Inferior parietal cortex (tissue), 1 donor: ENCODE data around the gene CPNE5.

Experiments used
- DNase-seq: peaks from one replicate; pipeline ENCODE4 v3.0.0-alpha.2; 2016; ENCODE audit errors: extremely low spot score

The CPNE5 gene

DNA sequence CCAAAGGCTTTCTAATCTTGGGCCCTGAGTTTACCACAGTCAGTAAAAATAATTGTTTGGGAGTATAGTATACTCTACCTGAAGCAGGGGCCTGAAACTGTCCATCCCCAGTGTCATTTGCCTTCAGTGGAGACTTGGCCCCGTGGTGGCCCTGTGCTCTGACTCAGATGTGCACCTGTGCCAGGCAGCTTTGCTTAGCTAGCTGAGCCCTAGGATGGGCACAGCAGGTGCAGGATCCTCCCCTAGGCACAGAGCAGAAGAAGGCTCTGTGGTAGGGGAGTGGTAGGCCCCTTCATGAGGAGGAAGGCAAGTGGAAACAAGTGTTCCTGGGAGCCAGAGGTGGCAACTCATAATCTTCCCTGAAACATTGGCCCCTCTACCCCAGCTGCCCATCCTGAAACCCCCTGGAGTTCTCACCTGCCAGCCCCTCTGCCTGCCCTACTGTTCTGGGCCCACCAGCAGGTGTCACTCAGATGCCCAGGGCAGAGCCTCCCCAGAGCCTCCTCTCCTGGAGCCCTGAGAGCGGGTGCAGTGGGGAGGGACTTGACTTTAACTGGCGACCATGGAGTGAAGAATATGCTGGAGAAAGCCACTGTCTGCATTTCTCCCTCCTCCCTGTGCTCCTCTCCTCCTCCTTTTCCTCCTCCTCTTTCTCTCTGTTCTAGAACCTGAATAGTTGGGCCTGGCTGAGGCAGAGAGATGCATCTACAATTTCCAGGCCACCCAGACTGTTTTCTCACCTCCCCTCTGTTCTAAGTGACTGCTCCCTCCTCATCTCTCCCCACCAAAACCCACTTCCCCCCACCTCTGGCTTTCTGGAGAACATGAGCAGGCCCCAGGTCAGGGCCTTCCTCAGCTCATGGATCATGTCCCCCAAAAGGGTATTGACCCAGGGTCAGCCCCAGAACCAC is 2.9 kb downstream of the CPNE5 start:
- no peak for DNase-seq

DNA sequence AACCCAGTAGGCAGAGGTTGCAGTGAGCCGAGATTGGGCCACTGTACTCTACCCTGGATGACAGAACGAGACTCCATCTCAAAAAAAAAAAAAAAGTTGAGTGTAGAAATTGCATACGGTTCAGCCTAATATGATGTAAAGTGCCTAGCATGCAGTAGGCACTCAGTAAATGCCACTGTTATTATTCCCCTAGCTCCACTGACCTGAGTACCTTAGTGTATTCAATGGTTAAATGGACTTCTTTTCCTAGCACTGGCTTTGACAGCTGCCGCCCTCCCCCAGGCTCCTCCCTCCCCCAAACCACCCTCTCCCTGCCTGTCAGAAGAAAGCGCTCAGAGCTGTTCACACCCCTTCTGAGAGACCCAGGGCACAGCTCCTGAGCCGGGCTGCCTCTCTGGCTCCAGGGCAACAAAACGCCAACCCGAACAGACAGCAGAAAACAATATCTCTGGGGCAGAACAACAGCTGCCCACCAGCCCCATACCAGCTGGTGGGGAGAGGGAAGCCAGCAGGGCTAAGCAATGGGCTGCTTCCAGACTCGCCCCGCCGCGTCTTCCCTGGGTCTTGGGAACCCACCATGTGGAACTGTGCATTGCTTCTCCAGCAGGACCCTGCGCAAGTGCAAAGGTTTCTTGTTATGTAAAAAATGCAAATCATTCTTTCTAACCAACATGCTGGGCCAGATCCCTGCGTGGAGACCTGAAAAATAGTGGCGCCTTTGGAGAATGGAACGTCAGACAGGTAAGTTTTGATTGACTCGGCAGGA is 4.5 kb downstream of the CPNE5 start:
- no peak for DNase-seq

DNA sequence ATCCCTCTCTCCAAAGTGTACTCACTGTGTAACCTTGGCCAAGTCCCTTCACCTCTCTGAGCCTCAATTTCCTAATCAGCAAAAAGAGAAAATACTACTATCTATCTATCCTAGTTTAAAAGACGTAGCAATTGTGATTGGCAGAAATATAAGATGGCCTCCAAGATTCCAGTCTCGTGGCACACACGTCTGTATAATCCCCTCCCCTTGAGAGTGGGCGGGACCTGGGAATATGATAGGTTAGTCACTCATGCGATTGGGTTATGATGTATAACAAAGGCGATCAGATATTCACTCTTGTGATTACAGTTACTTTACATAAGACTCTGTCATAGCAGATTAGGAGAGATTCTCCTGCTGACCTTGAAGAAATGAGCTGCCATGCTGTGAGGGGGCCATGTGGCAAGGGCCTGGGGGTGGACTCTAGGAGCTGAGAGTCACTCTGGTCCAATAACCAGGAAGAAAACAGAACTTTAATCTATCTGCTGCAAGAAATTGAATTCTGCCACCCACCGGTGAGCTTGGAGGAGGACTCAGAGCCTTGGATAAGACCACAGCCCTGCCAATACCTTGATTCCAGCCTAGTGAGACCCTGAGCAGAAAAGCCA is 6.0 kb downstream of the CPNE5 start:
- no peak for DNase-seq

DNA sequence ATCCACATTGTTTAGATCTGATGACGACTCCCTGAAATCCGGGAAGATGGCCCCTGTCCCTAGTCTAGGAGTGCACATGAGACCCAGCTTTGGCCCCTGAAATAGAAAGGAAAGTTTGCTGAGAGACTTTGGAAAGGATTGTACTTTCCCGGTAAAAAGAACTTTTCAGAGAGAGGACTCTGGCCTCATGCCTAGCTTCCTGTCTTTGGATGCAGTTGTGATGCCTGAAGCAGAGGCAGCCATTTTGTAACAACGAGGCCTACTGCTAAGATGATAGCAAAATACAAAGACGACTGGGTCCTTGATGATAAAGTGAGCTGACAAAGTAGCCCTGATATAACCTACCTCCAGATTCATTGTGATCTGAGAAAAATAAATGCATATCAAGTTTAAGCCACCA is 6.9 kb downstream of the CPNE5 start:
- DNase-seq: no peak

DNA sequence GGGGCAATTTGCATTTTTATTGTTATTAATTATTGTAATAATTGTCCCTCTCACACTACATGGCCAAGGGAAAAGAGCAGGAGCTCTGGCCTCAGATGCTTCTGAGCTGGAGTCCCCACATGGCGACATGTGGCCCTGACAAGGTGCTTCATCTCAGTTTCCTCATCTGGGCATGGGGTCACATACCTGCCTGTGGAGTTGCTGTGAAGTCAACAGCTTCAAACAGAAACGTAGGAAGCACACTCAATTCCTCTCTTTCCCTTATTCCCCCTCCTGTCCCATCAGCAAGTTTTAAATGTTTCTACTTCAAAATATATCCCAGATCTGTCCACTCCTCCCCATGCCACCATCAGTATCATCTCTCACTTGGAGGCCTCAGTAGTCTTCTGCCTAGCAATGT is 8.7 kb downstream of the CPNE5 start:
- no peak for DNase-seq

DNA sequence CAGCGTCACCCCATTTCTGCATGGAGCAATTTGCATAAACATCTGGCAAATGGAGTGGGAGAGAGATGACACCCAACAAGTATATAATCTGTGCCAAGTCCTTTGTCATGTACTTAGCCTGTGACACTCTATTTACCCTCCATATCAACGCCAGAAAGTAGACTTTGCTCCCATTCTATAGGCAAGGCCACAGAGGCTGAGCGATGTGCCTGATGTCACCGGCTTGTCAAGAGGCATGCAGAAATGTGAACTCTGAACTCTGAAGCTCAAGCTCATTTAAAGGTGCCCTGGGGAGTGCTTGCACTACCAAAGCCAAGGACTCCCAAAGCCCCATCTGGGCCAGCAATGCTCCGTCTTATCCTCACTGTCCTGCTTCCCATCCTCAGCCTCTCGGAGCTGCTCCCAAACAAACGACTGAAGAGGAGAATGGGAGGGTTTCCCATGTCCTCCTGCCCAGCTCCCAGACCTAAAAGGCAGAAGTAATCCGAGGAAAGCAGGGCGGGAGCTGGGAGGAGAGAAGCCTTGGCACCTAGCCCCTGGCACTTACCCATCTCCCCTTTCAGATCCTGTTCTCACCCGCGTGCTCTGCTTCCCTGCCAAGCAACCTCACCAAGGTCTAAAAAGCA is 9.2 kb downstream of the CPNE5 start:
- no peak for DNase-seq

DNA sequence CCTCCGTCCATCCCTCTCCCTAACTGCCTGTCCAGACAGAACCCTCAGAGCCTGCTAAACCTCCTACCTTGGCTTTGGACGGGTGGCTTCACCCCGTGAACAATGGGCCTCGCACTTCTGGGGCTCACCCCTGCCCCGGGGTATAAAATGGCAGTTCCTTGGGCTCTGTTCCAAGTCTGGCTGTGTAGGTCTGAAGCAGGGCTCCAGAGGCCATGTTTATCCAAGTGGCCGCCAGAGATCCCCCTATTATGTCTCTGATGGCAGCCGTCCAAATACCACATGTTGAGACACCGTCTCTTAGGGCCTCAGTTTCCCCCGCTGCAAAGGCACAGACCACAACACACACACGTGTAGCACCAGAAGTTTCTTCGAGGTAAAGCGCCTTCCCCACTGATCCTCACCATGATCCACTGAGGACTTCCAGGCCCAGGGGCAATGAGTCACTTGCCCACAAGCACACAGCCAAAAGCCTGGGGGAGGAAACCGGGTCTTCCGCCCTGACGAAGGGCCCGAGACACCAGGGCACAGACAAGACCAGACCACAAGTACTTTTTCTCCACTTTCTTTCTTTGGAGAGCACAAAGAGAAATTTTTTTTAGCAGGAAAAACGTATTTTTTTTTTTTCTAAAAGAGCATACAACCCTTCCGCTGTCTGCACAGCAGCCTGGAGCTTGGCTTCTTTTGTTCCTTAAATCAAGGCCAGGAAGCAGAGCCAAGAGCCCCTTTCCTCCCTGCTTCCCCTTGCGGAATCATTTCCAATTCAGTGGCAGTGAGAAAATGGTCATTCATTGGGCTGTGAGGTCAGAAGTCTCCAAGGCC is 11.8 kb downstream of the CPNE5 start:
- DNase-seq: no peak

DNA sequence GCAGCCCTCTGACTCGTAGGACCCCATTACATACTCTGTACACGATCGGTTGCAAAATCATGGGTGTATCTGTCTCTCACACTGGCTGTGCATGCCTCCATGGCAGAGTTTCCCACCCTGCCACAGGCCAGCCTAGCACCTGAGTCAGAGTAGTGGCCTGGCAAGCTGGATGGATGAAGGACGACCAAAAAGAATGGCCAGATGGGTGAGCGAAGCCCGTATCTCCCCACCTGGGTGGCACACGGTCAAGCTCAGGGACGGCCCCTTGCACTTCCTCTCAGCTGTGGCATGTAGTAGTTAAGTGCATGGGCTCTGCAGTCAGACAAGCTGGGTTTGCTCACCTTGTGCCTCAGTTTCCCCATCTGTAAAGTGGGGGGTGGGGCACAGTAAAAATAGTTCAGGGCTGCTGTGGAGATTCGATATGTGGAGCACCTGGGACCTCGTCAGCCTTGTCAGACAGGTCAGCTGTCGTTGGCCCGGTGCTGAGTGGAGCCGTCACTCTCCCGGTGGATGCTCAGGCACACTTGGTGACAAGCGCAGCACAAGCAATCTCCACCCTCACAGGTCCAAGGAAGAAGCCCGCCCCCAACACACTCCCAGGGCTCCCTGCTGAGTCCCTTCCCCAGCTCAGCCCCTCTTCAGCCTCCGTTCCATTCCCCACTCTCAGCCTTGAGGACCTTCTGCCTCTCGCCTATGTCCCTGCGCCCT is 12.6 kb downstream of the CPNE5 start:
- no peak for DNase-seq

DNA sequence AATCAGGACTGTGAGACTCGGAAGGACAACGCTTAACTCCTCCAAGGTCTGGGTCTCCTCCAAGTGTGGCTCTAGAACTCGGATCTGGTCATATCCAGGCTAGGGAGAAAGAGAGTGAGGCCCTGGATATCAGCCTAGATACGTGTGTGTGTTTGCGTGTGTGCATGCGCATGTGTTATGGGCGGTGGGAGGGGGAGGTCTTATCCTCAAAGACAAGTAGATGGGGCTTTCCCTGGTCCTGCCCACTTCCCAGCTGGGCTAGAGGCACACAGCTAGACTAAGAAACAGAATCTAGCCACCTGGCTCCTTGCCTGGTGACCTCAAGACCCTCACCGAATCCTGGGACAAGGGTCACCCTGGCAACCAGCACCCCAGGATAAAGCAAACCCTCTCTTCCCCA is 13.2 kb downstream of the CPNE5 start:
- no peak for DNase-seq

DNA sequence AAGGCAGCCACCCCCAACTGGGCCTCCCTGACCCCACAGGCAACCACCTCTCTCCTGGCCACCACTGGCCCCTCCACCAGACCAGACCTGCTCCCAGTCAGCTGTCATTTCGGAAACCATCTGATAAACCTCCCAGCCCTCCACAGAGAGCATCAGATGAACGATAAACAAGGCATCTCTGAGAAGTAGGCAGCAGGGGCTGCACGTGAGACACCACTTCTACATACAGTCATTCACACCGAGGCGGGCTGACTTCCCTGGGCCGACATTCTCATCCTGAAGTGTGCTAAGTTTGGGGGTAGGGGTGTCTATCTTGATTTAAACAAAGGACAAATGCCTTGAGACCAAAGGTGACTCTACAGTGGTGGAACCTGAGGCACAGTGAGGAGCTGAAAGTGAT is 13.8 kb downstream of the CPNE5 start:
- DNase-seq: no peak

DNA sequence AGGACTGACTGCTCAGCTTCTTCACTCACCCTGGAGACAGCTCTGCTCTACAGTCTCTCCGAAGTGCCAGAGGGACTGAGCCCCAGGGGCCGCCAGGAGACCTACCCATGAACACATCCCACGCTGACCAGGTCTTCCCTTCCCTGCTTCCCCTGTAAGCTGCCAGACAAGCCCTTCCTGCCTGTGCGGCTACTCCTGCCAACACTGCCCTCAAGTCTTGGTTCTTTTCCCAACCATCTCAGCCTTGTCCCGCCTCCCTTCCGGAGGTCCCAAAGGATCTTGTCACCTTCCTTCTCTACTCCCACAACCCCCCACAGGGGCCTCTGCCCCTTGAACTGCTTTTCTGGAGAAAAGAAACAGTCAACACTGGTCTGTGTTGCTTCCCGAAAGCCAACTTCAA is 15.0 kb downstream of the CPNE5 start:
- DNase-seq: no peak

DNA sequence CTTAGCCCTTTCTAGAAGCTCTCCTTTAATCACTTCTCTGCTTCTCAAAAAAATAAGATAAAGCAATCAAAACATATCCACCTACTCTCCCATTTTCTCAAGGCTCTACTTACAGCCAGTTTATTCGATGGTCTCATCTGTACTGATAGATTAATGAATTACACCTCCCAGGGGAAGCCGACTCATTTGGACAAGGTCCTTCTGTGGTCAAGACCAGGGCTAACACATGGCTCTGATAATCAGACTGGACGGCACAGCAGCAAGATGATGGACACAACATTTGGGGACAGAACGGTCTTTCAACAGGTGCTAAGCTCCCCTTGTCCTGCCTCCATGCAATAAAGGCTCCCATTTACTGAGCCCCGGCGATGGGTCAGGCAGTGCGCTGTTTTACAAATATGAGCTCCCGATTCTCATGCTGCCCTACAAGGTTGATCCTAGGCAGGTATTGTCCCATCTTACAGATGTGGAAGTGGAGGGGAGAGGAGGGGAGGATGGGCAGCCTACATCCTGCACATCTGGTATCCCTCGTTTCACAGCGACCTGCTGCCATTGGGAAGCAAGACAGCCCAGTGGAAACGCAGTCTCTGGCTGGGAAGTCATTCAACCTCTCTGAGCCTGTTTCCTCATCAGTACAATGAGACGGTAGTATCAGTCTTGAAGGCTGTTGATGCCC is 15.7 kb downstream of the CPNE5 start:
- no peak for DNase-seq

DNA sequence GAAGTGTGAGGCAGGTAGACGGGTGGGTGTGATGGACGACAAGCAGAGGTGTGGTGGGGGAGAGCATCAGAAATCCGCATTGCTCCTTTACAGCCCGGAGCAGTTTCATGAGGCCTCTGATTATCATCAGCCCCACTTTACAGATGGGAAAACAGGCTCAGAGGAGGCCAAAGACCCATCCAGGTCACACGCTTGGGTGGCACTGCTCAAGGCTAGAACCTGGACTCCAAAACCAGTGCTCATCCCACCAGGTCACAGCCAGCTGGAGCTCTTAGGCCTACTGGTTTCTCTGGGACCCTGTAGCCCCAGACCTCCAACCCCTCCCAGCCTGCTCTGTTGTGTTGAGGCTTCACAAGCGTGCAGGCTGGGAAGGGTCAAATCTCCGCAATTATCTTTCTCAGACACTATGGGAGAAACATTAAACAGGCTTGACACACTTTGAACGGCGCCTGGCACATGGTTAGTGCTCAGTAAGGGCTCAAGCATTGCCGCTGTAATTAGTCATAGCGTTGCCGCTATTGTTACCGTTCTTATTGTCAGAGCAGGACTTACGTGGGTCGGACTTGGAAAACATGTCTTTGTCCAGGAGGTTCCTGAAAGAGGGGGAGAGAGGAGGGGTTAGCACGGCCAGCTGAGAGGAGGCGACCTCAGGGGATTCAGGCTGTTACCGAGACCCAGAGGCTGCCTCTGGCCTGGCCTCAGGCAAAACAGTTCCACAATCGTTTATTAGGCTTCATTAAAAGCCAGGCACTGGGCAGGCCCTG is 16.6 kb downstream of the CPNE5 start:
- DNase-seq: no peak

DNA sequence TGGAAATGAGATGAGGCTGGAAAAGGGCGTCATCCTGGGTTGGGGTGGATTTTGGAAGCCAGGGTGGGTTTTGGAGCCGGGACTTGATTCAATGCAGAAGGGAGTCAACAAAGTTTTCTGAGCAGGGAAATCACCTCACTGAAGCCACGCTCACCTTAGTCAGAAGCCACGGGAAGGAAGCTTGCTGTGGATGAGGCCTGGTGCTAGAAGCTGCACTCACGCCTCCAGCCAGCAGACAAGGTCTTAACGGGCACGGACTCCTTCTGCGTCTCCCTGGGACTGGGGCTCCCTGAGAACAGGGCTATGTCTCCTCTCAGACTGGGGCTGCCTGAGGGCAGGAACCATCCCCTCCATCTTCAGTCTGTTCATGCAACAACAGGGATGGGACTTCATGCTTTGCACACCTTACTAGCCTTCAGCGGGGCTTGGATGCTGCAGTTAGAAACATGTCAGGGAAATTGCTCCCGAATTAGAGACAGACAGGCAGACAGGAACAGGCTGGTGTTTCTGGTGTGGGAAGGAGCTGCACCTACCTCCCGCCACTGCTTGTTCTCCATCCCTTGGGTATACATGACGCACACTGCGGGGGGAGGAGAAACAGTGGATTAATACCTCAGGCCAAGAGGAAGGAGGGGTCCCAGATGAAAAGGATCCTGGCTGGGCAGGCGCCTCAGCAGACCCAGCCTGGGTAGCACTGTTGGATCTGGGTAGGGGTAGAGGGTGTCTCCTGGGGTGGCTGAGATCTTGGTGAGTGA is 17.5 kb downstream of the CPNE5 start:
- DNase-seq: no peak

DNA sequence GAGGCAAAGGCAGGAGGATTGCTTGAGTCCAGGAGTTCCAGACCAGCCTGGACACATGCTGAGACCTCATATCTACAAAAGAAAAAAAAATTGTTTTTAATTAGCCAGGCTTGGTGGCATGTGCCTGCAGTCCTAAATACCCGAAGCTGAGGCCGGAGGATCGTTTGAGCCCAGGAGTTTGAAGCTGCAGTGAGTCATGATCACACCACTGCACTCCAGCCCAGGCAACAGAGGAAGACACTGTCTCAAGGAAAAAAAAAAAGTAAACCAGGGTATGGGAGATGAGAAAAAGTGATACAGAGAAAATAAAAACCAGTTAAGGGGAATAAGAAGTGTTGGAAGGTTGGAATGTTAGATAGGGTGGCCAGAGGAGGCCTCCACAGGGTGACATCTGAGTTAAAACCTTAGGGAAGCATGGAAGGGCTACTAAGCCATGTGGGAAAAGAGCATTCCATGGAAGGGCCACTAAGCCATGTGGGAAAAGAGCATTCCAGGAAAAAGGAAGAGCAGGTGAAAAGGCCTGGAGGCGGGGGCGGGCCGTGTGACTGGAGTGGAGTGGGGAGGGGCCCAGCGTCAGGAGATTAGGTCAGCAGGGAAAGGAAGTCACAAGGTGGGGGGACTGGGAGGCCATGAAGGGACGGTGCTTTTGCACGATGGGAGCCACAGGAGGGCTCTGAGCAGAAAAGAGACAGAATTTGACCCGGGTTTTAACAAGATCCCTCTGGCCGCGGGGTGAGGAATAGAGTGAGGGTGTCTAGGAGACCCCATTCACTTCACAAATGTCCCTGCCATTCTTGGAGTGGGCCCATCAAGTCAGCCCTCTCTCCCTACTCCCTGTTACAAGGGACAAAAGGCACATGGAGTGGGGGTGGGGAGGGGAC is 18.3 kb downstream of the CPNE5 start:
- DNase-seq: no peak

DNA sequence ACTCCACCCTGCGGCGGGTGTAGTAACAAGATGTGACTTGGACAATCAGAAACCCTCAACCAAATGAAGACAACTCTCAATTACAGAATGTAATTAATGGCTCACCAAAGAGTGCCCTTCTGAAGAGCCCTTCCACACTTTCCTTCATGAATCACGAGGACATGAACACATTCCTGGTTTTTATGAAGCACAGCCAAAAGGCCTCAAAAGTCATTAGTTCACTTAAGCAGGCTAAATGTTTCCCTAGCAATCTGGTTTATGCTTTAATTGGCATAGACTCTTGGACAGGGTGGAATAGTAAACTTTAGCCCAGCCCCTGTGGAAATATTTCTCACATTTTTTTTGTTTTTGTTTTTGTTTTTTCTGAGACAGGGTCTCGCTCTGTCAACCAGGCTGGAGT is 20.5 kb downstream of the CPNE5 start:
- DNase-seq: no peak

DNA sequence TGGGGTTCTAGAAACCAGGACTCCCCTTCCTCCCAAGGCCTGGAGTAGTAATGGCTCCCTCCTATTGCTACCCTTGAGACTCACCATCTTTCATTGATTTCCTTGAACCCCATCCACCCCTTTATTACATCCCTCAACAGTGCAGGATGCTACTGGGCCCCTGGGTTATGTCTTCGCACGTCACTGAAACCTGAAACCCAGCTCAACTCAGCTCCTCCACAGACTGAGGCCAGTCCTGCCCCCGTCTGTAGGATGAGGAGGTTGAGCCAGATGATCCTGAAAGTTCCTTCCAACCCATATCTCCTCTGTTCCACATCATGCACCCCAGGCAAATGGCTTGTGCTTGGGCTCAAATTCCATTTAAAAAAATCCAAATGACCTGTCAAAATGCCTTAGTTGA is 21.4 kb downstream of the CPNE5 start:
- no peak for DNase-seq
